Mucosa of descending colon (tissue), 3 donors: ENCODE measurements around the gene GPR22. TPM values are rescaled to one million over a fixed set of nuclear protein-coding genes. Genes with fewer than 3 reads are reported as not detected.
A peak's percentile ranks its signal among the peaks of the same experiment; 100 is the strongest.

Experiments used
- ATAC-seq: fragments of 200-7000 bp; cut with Tn5 transposase; one replicate; pipeline ENCODE4 v1.9.1; 2020; ENCODE audit warnings: mild to moderate bottlenecking, moderate library complexity
- DNase-seq, 3 donors: peaks; one replicate each; pipeline ENCODE4 v3.0.0-alpha.2; 2020
- H3K36me3 ChIP-seq: fragments of 200-600 bp; one replicate; pipeline ENCODE4 v1.8.0; 2021; ENCODE audit warnings: low read depth, mild to moderate bottlenecking
- H3K4me1 ChIP-seq: fragments of 200-600 bp; one replicate; pipeline ENCODE4 v1.8.0; 2021; ENCODE audit warnings: low read depth, mild to moderate bottlenecking
- H3K4me3 ChIP-seq: fragments of 200-600 bp; one replicate; pipeline ENCODE4 v1.8.0; 2021; ENCODE audit warnings: mild to moderate bottlenecking
- H3K9me3 ChIP-seq: fragments of 200-600 bp; one replicate; pipeline ENCODE4 v1.8.0; 2021; ENCODE audit warnings: mild to moderate bottlenecking
- intact Hi-C, 2 donors: fragments of 100-400 bp; cut with DNase I in 1 of 2; cut with micrococcal nuclease in 1 of 2; formaldehyde crosslinking; loops; one replicate each; pipeline versions ENCODE4 v1.11.0 to v1.11.1; 2022; cut with DNase I, micrococcal nuclease
- total RNA-seq, 3 donors: library from RNA; stranded (reverse); fragmentation: NEBNext Ultra II Directional in 2 of 3; extraction: Animal tissue kit (Norgen Biotek cat#: 25700) in 2 of 3; gene quantifications; one replicate each; pipeline versions ENCODE4 v1.2.1 to v1.2.4, GENCODE V29; 2021 to 2023
- TF ChIP-seq, protein P1 (sequence below): fragments of 200-600 bp; IDR thresholded peaks from one replicate; pipeline ENCODE4 v1.8.0; 2022; ENCODE audit warnings: antibody characterized with exemption, mild to moderate bottlenecking
- donor health status: DM: no; HTN: no; CAD: no; lungs with moderate emphysema.
- donor health status: DM: no; HTN: no; CAD: no.
- donor health status: DM: no; HTN: yes; CAD: no.

Gene GPR22
- total RNA-seq, 3 donors from 2014 or later, result 0.44 TPM; not detected in 2

GRCh38 chr7:107474104-107474521, 4.3 kb downstream of the GPR22 start:
- ATAC-seq (no peak), DNase-seq (no peak)
- Histone ChIP-seq H3K4me3 (no peak overlapping the region), H3K4me1 (no peaks in the 10 kb centered on the region), H3K36me3 (no peaks in the 10 kb centered on the region), H3K9me3 (no peaks in the 10 kb centered on the region)
- intact Hi-C loops, result loop anchor here in 1 of 2 donors (10.0 kb wide), 1 partner anchor 251 kb away; no protein-coding TSS in a partner anchor
- TF ChIP-seq, protein P1, sequence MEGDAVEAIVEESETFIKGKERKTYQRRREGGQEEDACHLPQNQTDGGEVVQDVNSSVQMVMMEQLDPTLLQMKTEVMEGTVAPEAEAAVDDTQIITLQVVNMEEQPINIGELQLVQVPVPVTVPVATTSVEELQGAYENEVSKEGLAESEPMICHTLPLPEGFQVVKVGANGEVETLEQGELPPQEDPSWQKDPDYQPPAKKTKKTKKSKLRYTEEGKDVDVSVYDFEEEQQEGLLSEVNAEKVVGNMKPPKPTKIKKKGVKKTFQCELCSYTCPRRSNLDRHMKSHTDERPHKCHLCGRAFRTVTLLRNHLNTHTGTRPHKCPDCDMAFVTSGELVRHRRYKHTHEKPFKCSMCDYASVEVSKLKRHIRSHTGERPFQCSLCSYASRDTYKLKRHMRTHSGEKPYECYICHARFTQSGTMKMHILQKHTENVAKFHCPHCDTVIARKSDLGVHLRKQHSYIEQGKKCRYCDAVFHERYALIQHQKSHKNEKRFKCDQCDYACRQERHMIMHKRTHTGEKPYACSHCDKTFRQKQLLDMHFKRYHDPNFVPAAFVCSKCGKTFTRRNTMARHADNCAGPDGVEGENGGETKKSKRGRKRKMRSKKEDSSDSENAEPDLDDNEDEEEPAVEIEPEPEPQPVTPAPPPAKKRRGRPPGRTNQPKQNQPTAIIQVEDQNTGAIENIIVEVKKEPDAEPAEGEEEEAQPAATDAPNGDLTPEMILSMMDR, result no peak

- TF ChIP-seq, protein P1, result no peak
- Histone ChIP-seq H3K4me3 (no peak overlapping the region), H3K36me3 (no peaks in the 10 kb centered on the region), H3K9me3 (no peaks in the 10 kb centered on the region), H3K4me1 (no peaks in the 10 kb centered on the region)
- DNase-seq, result no peak
- intact Hi-C loops, result loop anchor here in 1 of 2 donors (10.0 kb wide), 1 partner anchor 245 kb away; no protein-coding TSS in a partner anchor
- no peak for ATAC-seq
Observed at GRCh38 chr7:107479303-107479702, 9.4 kb downstream of the GPR22 start.

DNA sequence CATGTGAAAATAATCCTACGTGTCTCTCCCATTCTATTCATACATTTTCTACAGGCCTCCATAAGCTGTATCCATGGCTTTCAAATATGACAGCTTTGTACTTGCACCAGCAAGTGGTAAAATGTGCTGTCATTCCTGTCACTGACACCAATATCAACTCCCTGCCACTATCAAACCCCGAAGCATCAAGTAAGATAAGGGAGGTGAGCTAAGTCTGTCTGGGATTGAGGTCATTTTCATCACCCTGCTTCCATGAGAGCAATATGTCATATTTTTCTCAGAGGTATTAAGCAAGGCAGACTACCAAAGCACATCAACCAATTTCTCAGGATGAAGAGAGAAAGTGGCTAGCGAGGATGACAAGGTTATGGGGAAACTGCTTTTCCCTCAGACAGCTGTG, 11.1 kb downstream of the GPR22 start:
- TF ChIP-seq, protein P1, result no peak

DNA sequence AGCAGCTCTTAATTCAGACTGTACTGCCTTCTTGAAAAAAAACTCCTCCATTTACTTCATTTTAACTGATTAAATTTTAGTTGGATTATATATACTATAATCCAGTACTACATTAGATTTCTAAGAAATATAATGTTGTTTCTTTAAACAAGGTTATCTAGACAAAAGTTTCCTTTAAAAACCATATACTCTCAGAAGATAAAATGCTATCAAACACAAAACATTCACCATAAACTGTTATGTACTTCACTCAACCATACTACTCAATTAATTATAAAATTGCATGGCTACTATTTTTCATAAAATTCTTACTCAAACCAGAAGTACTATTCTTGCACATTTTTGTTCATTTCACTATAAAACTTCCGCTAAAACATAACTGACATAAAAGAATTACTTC, 12.7 kb downstream of the GPR22 start:
- TF ChIP-seq, protein P1, result no peak

More for the DNA sequence above, 11.1 kb downstream of the GPR22 start:
- no peaks in the 10 kb centered on the region for H3K4me1 ChIP-seq
- no peak overlapping the region for H3K4me3 ChIP-seq
- DNase-seq, result no peak
- no peaks in the 10 kb centered on the region for H3K36me3 ChIP-seq
- no peaks in the 10 kb centered on the region for H3K9me3 ChIP-seq
- no peak for ATAC-seq
- intact Hi-C loops, result no loop called here

GRCh38 chr7:107486041-107486440, 16.2 kb downstream of the GPR22 start:
- Histone ChIP-seq H3K9me3 (no peaks in the 10 kb centered on the region), H3K4me1 (no peaks in the 10 kb centered on the region), H3K36me3 (no peaks in the 10 kb centered on the region), H3K4me3 (no peak overlapping the region)
- ATAC-seq (no peak), DNase-seq (no peak)
- intact Hi-C loops, result no loop called here
- TF ChIP-seq, protein P1, result no peak

More for the DNA sequence above, 12.7 kb downstream of the GPR22 start:
- intact Hi-C loops, result no loop called here
- ATAC-seq (no peak), DNase-seq (no peak)
- H3K4me3 ChIP-seq, result no peak overlapping the region
- no peaks in the 10 kb centered on the region for H3K9me3 ChIP-seq
- H3K4me1 ChIP-seq, result no peaks in the 10 kb centered on the region
- H3K36me3 ChIP-seq, result no peaks in the 10 kb centered on the region

DNA sequence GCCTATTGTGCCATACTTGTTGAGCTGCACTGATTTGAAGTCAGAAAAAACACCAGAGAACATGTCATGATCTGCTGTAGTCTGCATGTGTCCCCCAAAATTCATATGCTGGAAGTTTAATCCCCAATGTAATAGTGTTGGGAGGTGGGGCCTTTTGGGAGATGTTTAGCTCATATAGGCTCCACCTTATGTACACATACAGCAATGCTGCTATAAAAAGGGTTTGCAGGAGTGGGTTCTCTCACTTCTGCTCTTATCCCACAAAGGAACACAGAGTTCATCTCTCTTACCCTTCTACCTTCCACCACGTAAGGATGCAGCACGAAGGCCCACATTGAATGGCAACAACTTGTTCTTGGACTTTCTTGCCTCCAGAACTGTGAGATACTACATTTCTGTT, 23.0 kb downstream of the GPR22 start:
- Histone ChIP-seq H3K4me1 (peaks cover 6% of the 10 kb centered on the region), H3K4me3 (no peak overlapping the region), H3K9me3 (no peaks in the 10 kb centered on the region), H3K36me3 (no peaks in the 10 kb centered on the region)
- intact Hi-C loops, result no loop called here
- ATAC-seq (peak; percentile 64), DNase-seq (no peak)
- TF ChIP-seq, protein P1, result no peak
